Psoas muscle (tissue), 8 donors: ENCODE results near the gene TEK. TPM values are rescaled to one million over a fixed set of nuclear protein-coding genes. Genes with fewer than 3 reads are reported as not detected.

Source experiments
- ATAC-seq, 4 donors: fragments of 200-7000 bp; cut with Tn5 transposase; one replicate each; pipeline ENCODE4 v1.9.1; 2020; ENCODE audit warnings: moderate library complexity in 3 of 4, mild to moderate bottlenecking in 2 of 4
- DNase-seq, 2 donors: peaks; one replicate each; pipeline ENCODE4 v3.0.0-alpha.2; 2020
- H3K27ac ChIP-seq: fragments of 200-600 bp; one replicate; pipeline ENCODE4 v1.8.0; 2022
- H3K27me3 ChIP-seq, 3 donors: fragments of 200-600 bp in 1 of 3; one replicate each; pipeline versions ENCODE4 v1.6.1 to v1.8.0; 2013 to 2022; ENCODE audit warnings: low read length in 2 of 3, mild to moderate bottlenecking in 2 of 3, moderate library complexity in 1 of 3; ENCODE audit not compliant: insufficient read depth in 3 of 3
- H3K36me3 ChIP-seq, 2 donors: fragments of 200-600 bp in 1 of 2; one replicate each; pipeline versions ENCODE4 v1.6.1 to v1.8.0; 2013 to 2022; ENCODE audit warnings: low read depth in 1 of 2, mild to moderate bottlenecking in 1 of 2, moderate library complexity in 1 of 2; ENCODE audit not compliant: insufficient read depth in 1 of 2
- H3K4me1 ChIP-seq: fragments of 200-600 bp; one replicate; pipeline ENCODE4 v1.8.0; 2022
- H3K4me3 ChIP-seq: fragments of 200-600 bp; one replicate; pipeline ENCODE4 v1.8.0; 2022; ENCODE audit warnings: mild to moderate bottlenecking
- H3K9me3 ChIP-seq: fragments of 200-600 bp; one replicate; pipeline ENCODE4 v1.8.0; 2022
- WGBS, 3 donors: extraction: QIAGEN DNeasy Blood & Tissue Kit; methylation state at CpG; one replicate each; pipeline versions ENCODE4 v1.1.6 to v1.1.7; 2013; 5-methylcytosine and 5-hydroxymethylcytosine counted together
- intact Hi-C, 2 donors: fragments of 100-400 bp; cut with DNase I; formaldehyde crosslinking; loops; one replicate each; pipeline versions ENCODE4 v1.11.0 to v1.14.2; 2022
- polyA plus RNA-seq, 3 donors: library from polyadenylated mRNA; stranded (reverse); fragments of 200-250 nt; gene quantifications; one replicate each; pipeline ENCODE4 v1.2.3, GENCODE V29; 2013
- total RNA-seq, 4 donors: library from RNA; stranded (reverse); fragmentation: NEBNext Ultra II Directional in 2 of 4; extraction: Animal tissue kit (Norgen Biotek cat#: 25700) in 2 of 4; gene quantifications; one replicate each; pipeline versions ENCODE4 v1.2.1 to v1.2.4, GENCODE V29; 2021 to 2023
- TF ChIP-seq, protein P1 (sequence below): fragments of 200-600 bp; IDR thresholded peaks from one replicate; pipeline ENCODE4 v1.8.0; 2022; ENCODE audit warnings: antibody characterized with exemption
- donor health status: healthy with polysubstance abuse.
- donor health status: DM: no; HTN: no; CAD: no; lungs with moderate emphysema.
- donor health status: Bipolar disorder and iron deficiency.
- donor health status: healthy.
- donor health status: DM: yes; HTN: yes; CAD: no.
- donor health status: DM: no; HTN: no; CAD: no.
- donor health status: DM: no; HTN: no; CAD: no.
- donor health status: DM: yes; HTN: yes; CAD: no.

The TEK gene
- total and polyA plus RNA-seq, 7 donors: 4.6 to 14.5 (median 7.1) TPM

DNA sequence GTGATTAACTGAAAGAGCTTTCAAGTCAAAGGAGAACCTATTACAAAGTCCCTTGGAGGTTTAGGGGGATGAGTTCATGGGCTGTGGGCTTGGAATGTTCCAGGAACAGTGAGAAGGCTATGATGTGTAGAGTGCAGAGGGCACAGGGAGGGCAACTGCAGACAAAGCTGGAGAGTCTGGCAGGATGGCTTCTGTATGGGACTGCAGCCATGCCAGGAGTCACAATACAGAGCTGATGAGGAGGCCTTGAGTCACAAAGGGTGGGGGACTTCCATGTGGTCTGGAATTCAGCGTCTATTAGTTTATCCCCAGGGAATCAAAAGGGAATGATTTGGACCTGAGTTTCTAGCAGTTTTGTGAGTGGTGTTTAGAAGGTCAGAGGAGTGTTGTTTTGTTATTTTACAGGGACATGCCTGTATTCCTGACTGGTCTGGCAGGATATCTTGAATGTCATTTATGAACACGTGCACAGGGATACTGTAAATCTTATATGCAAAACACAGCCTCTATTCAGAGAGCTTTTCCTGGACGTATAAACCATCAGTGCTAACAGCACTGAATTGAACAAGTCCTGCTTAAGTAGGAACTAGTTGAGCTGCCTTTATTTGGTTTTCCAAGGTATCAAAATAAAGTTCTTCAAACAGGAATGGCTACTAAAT, 14.3 kb upstream of the TEK start:
- Histone ChIP-seq H3K4me3 (no peak overlapping the region), H3K4me1 (no peaks in the 10 kb centered on the region), H3K27me3 (no peaks in the 10 kb centered on the region), H3K36me3 (no peaks in the 10 kb centered on the region), H3K9me3 (no peaks in the 10 kb centered on the region), H3K27ac (no peak overlapping the region)
- intact Hi-C loops: loop anchor here in 1 of 2 donors (10.0 kb wide), 1 partner anchor 600 kb away; no protein-coding TSS in a partner anchor
- DNase-seq: no peak
- peak in 1 of 4 donors; percentile 33 for ATAC-seq
- WGBS, 3 donors: 20 to 26% (median 24%) methylated on average over 3 of the region's 3 CpGs
- TF ChIP-seq, protein P1, sequence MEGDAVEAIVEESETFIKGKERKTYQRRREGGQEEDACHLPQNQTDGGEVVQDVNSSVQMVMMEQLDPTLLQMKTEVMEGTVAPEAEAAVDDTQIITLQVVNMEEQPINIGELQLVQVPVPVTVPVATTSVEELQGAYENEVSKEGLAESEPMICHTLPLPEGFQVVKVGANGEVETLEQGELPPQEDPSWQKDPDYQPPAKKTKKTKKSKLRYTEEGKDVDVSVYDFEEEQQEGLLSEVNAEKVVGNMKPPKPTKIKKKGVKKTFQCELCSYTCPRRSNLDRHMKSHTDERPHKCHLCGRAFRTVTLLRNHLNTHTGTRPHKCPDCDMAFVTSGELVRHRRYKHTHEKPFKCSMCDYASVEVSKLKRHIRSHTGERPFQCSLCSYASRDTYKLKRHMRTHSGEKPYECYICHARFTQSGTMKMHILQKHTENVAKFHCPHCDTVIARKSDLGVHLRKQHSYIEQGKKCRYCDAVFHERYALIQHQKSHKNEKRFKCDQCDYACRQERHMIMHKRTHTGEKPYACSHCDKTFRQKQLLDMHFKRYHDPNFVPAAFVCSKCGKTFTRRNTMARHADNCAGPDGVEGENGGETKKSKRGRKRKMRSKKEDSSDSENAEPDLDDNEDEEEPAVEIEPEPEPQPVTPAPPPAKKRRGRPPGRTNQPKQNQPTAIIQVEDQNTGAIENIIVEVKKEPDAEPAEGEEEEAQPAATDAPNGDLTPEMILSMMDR: no peak

DNA sequence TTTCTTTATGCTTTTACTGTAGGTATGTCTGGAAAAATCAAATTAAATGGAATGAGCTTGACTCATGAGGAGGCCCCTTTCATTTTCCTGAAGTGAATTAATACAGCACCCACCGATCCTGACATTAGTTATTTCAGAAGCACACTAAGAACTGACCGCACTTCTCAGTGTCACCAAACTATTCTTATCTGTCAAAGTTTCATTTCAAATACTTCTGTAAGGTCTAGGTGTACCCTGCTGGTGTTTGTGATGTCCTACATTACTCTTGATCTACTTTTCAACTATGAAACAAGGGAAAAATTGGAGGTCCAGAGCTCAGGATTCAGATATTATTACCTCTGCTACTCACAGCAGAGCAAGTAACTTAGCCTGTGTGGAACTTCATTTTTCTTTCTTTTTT, 1.8 kb upstream of the TEK start:
- Histone ChIP-seq H3K4me1 (no peaks in the 10 kb centered on the region), H3K36me3 (no peaks in the 10 kb centered on the region), H3K27ac (no peak overlapping the region), H3K27me3 (peaks cover 0 to 3% (median 0%) of the 10 kb centered on the region in 3 donors), H3K4me3 (no peak overlapping the region), H3K9me3 (no peaks in the 10 kb centered on the region)
- no peak for DNase-seq
- TF ChIP-seq, protein P1: no peak
- WGBS, 3 donors: 87 to 96% (median 95%) methylated on average over 2 of the region's 2 CpGs
- intact Hi-C loops: no loop called here
- ATAC-seq: no peak

DNA sequence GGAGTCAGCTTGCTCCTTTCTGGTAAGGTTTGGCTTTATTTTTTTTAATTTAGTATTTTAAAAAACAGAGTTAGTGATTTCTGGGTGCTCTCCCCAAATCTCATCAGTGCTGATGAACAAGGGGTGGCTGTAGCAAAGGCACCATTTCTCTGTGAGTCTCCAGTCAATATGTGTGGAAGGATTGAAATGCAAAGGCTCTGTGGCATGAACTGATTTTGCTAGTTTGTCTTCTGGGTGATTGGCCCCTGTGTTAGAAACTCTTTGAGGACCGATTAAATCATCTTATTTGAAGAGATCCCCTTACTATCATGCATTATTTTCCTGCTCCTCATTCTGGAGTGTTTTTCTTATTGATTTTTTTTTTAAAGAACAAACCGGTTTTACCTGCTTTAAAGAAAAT, 596 bp downstream of the TEK start:
- no peaks in the 10 kb centered on the region for H3K36me3 ChIP-seq
- TF ChIP-seq, protein P1: no peak
- no peaks in the 10 kb centered on the region for H3K9me3 ChIP-seq
- ATAC-seq (no peak), DNase-seq (no peak)
- 56 to 73% (median 57%) methylated on average over 2 of the region's 2 CpGs for WGBS, 3 donors
- peaks cover 0 to 3% (median 0%) of the 10 kb centered on the region in 3 donors for H3K27me3 ChIP-seq
- intact Hi-C loops: no loop called here
- H3K4me3 ChIP-seq: peak overlapping the region; percentile 57
- H3K4me1 ChIP-seq: no peaks in the 10 kb centered on the region
- peak overlapping the region; percentile 54 for H3K27ac ChIP-seq

DNA sequence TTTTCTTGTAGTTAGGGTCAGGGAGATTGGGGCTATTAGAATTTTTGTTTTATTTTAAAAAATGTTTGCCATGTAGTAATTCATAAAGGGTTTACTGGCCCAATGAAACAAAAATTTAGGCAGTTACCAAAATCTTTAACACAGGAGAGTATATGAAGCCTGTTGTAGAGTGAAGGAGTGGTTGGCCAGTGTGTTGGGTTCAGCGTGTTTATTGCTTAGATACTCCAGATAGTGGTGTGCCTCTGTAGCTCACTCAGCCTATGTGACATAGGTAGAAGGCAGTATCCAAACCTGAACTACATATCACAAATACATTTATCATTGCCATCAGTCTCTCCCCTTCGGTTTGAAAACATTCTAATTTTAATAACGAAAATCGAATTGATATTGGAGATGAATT, 1.2 kb downstream of the TEK start:
- 56 to 67% (median 65%) methylated on average over 4 of the region's 4 CpGs for WGBS, 3 donors
- intact Hi-C loops: no loop called here
- Histone ChIP-seq H3K4me1 (no peaks in the 10 kb centered on the region), H3K27ac (peak overlapping the region; percentile 58), H3K36me3 (no peaks in the 10 kb centered on the region), H3K4me3 (peak overlapping the region; percentile 57), H3K27me3 (peaks cover 0 to 3% (median 0%) of the 10 kb centered on the region in 3 donors), H3K9me3 (no peaks in the 10 kb centered on the region)
- TF ChIP-seq, protein P1: no peak
- DNase-seq (no peak), ATAC-seq (no peak)

DNA sequence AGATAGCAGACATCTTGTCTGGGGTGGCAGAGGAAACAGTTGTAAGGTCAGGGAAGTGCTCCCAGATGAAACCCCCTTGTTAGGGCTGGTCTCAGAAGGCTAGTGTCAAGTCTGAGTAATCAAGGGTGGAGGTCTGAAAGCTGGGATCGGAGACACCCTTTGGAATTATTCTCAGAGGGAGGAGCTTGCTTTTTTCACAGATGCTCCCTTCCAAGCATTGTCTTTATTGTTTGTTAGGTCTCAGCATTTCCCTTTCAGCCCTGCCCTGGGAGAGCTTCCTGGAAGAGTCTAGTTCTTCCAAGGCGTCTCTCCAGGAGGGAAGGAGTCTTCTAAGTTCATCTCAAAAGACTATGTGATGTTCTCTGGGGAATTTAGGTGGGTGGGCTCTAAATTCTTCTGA, 3.2 kb downstream of the TEK start:
- H3K36me3 ChIP-seq: no peaks in the 10 kb centered on the region
- peak overlapping the region; percentile 58 for H3K27ac ChIP-seq
- peaks cover 0 to 3% (median 0%) of the 10 kb centered on the region in 3 donors for H3K27me3 ChIP-seq
- H3K9me3 ChIP-seq: no peaks in the 10 kb centered on the region
- ATAC-seq (no peak), DNase-seq (no peak)
- TF ChIP-seq, protein P1: no peak
- H3K4me1 ChIP-seq: no peaks in the 10 kb centered on the region
- peak overlapping the region; percentile 13 for H3K4me3 ChIP-seq
- intact Hi-C loops: no loop called here
- 67 to 78% (median 67%) methylated on average over 2 of the region's 2 CpGs for WGBS, 3 donors
